HTR-8/SVneo (cell line): Measurements from ENCODE around the gene PDE4D.
A peak's percentile ranks its signal among the peaks of the same experiment; 100 is the strongest.

Experiments
- DNase-seq: peaks from one replicate; pipeline ENCODE4 v3.0.0; 2011; ENCODE audit warnings: low spot score, mixed read lengths; ENCODE audit not compliant: insufficient read length
- FAIRE-seq: peaks from 2 replicates; lab custom pipeline; 2011; peaks lifted over from hg19 to GRCh38; lab: Jason Lieb, UNC

Gene PDE4D

DNA sequence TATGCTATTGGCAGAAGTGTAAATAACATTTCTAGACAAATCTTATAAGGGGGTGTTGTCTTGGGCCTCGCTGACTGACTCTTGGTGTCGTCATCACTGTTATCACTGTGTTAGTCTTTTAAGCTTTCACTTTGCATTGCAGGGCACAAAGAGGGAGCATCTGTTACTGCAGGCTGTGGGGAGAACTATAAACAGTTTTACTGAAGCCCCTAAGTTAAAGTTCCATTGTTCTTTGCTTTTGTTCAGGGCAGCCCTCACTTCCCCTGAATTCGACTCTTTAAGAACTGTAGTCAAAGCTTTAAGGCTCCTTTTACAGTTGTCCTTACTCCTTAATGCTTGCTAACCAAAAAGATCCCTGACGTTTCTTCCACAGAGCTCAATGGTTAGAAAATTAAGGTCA lies 705.7 kb downstream of the PDE4D start:
- FAIRE-seq (no peak), DNase-seq (no peak)

DNA sequence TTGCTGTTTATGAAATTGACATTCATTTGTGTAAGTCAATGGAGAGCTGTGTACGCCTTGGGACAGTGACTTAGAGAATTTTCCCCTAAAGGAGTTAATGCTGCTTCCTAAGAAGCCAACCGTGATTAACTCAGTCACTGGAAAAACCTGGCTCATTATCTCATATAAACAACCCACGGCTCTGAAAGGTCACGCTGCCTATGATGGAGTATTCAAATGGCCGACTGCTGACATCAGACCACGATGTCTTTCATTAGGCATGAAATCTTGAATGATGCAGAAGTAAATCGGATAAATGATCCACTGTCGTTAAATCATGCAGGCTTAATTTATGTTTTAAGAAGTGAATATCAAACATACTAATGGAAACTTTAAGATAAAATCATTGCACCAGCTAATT lies 706.9 kb downstream of the PDE4D start:
- no peak for FAIRE-seq

GRCh38 chr5:59185757-59186385 lies 707.7 kb downstream of the PDE4D start:
- DNase-seq = no peak
- no peak for FAIRE-seq

More for the DNA sequence above, 706.9 kb downstream of the PDE4D start:
- no peak for DNase-seq

DNA sequence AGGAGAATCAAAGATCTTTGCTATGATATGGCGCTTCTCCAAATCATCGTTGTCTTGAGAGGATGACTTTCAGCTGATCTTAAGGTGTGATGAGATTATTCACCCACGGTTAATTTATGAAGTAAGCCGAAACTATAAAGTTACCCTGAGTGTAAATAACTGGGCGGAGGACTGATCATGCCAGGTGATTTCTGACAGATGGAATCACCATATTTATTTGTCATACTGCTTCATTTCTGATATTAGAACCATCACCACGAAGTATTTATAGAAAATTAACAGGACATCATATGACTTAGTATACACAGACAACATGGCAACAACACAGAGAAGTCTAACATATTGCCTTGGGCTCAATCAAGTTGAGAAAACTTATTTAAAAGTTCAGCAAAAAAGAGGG lies 708.8 kb downstream of the PDE4D start:
- no peak for DNase-seq
- FAIRE-seq = no peak

- FAIRE-seq (no peak), DNase-seq (no peak)
These were observed 710.8 kb downstream of the PDE4D start for GRCh38 chr5:59182760-59183159.

DNA sequence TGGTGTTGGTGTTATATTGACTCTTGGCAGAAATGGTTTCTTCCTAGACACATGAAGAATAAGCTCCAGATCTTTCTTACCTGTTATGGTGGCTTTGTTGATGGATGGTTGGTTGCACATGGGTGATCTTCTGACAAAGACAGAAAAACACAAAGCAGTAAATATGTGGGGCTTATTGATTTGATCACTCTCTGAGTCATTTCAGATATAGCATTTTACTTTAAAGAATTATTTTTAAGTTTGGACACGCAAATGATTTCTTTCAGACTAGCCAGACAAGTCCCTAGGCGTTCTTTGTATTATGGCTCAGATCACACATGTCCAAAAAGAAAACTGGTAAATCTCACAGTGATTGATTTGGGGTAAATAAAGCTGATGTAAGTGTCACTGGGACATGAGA lies 713.0 kb downstream of the PDE4D start:
- no peak for FAIRE-seq
- no peak for DNase-seq

GRCh38 chr5:59179704-59180103 lies 713.8 kb downstream of the PDE4D start:
- FAIRE-seq (no peak), DNase-seq (no peak)

DNA sequence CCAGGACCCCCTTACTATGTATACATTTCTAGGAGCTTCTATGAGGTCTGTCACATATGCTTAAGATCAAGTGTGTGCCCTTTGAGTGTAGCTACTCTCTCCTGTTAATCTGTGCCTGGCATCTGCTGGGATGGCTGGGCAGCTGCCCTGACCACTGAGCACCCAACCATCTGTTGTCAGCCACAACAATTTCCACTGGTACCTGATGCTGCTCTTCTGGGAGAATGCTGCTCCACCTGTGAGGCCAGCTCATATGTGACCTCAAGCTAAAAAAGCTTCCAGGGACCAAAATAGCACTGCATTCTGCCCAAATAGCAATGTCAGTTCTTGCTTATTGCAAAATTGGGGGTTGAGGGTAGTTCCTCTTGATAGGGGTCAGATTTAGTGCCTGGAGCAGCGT lies 715.0 kb downstream of the PDE4D start:
- DNase-seq (no peak), FAIRE-seq (no peak)

DNA sequence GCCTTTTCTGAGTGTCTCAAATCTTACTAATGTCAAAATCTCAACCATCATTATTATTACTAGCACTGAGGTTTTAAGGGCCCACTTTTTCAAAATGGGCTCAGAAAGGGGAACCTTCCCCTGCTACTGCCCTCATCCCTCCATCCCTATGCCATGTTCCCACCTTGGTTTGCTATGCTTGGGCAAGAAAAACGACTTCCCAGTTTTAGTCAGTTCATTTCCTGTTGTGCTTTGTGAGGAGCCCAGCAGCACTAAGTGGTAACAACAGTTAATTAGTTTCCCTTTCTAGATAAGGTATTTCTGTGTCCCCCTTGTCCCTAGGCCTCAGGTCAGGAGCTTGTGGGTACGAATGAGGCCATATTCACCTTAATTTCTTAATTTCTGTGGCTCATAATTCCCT lies 715.5 kb downstream of the PDE4D start:
- FAIRE-seq (no peak), DNase-seq (no peak)

DNA sequence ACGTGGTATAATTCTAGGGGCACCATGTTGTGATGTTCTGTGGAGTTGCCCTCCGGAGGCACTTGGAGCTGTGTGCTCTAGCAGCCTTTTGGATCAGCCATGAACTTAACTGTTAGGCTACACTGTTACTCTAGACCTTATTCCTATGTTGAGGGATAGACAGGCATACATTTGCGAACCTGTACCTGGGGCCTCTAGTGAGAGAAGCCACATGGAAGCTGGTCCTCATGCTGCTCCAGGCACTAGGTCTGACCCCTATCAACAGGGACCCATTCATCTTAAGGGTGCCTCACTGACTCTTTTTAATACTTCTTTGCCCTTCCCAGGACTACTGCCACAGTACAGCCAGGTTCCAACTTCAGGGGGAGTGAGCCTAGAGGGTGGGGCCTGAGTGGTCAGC lies 715.9 kb downstream of the PDE4D start:
- DNase-seq (no peak), FAIRE-seq (no peak)

DNA sequence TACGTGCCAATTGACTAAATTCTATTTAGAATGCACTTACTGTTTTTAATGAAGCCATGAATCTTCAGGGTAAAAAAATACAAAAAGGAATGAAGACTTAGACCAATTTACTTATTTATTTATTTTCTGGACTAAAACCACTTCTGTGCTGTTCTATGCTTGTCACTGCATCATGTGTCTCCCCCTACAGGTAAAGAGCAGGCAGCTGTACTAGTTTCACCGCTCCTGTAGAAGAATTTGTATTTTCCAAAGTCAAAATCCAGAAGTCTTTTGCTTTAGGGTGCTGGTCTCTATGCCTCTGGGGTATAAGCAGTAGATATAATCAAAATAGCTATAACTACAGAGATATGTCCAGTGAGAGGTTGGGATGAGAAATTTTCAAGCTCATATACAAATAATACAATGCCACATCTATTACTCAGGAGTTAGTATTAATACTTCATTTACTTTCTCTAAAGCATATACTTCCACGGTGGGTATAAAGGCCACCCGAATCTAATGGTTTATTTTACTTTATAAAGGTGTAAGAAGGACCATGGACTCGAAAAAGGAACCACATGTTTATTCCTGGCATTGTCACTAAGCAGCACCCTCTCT lies 719.2 kb downstream of the PDE4D start:
- peak; percentile 52 for DNase-seq
- FAIRE-seq = no peak

DNA sequence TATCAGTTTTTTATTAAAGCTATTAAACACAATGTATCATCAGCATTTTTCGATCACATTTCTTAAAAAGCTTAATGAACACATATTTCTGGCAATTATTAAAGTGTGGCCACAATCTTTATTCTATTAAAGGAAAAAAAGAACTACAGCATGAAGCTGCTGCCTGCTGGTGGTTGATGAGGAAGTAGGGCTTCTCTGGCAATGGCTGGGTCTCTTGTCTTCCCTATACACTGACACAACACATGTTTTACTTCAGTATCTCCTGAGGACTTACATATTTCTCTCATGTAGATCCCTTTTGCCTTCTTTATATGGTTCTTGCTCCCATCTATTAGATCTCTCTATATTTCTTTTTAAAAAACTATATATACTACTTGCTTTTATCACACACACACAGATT lies 719.9 kb downstream of the PDE4D start:
- FAIRE-seq = no peak
- DNase-seq = peak; percentile 9

DNA sequence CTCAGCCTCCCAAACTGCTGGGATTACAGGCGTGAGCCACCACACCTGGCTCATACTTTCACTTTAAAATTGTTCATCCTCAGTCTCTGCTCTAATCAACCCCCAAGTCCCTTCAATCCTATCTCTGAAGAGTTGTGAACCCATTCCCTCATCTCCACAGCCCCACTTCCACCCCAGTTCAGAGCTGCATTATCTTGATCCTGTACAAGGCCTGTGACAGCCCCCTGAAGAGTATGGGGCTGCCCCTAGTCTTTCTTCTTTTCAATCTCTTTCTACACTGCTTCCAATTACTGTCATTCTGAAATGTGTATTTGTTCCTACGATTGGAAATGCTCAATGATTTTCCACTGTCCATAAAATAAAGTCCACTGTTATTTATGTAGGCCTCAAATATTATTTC lies 722.4 kb downstream of the PDE4D start:
- DNase-seq (no peak), FAIRE-seq (no peak)

DNA sequence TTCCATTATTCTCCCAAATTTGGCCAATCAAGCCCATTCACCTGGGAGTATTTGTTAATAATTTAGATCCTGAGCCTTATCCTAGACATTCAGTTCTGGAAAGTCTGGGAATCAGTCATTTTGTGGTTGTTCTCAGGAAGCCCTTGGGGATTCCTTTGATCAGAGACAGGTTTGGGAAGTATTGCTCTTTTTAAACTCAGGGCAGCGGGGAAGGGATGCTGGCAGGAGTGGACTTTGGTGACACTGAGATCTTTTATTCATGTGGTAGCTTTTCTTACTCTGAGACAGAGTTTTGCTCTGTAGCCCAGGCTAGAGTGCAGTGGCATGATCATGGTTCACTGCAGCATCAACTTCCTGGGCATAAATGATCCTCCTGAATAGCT lies 723.8 kb downstream of the PDE4D start:
- FAIRE-seq (no peak), DNase-seq (no peak)

DNA sequence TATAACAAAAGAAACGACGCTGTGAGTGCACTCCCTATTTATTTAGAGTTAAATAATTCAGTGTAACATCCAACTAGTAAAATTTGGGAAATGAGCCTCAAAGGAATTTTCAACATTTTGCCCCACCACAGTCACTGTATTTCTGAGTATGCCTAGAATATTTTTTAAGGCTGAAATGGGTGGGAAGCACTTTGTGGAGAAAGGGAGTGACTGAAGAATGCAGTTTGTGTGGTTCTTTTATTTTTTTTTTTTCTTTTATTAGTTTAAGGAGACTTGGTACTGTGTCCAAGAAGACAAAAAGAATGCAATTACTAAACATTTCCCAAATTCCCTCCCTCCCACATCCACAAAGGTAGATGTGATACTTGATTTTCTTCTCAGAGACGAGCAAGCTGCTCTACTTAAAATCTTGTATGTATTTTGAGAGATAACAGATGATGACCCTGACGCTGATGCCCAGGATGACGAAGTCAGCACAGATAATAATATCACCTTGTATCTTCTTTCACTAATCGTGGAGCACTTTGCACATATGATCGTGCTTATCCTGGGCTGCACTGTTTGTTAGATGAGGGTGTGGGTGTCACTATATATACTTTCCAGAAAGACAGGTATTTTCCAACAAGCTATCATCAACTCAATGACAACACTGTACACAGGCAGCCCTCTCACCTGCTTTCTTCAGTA lies 724.3 kb downstream of the PDE4D start:
- DNase-seq = no peak
- peak; percentile 20 for FAIRE-seq

DNA sequence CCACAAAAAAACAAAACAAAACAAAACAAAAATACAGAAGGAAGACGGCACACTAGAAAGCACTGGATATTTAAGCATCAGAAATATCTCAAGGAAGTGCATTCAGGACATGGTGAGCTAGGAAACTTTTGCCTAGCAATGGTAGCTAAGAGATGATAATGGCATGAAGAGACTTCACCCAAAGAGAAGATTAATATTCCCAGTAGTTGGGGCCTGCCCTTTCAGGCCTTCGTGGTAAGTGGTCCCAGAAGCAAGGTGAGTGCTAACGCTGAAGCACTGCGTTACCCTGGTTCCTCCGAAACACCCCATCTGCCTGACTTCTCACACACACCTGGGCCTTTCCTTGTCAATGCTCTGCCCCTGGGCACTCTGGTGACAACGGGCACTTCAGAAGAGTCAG lies 725.5 kb downstream of the PDE4D start:
- DNase-seq = no peak
- FAIRE-seq = no peak

GRCh38 chr5:59164041-59164830 lies 729.3 kb downstream of the PDE4D start:
- FAIRE-seq (no peak), DNase-seq (no peak)

- DNase-seq (no peak), FAIRE-seq (no peak)
These were observed 732.1 kb downstream of the PDE4D start for GRCh38 chr5:59161221-59162105.

DNA sequence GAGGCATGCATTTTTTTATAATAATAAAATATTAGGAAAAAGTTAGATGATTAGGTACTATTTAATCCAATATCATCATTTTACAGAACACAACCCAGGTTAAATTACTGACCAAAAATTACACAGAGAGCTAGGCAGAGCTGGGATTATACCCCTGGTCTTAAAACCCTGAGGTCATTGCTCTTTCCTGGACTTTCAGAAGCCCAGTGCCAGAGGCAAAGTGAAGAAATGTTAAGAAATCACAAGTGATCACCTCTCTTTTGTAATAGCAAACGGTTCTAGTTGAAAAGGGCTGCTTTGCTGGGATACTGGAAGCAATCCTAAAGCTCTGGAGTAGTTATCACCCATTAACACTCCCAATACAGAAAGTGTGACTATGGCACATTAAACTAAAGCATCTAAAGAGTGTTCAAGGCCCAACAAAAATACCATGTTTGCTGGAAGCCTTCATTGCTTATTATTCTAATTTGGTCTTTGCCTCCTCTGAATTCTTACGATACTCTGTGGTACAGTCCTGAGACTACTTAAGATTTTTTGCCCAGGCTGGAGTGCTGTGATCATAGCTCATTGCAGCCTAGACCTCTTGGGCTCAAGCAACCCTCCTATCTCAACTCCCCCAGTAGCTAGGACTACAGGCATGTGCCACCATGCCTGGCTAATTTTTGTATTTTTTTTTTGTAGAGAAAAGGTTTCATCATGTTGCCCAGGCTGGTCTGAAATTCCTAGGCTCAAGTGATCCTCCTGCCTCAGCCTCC lies 734.7 kb downstream of the PDE4D start:
- FAIRE-seq (no peak), DNase-seq (no peak)
